ENCODE data around the gene BCCIP. TPM values are rescaled to one million over a fixed set of nuclear protein-coding genes. Genes with fewer than 3 reads are reported as not detected.

BCCIP gene
- total and polyA plus RNA-seq, 7 donors: 57.6 to 235 (median 87.6) TPM

DNA sequence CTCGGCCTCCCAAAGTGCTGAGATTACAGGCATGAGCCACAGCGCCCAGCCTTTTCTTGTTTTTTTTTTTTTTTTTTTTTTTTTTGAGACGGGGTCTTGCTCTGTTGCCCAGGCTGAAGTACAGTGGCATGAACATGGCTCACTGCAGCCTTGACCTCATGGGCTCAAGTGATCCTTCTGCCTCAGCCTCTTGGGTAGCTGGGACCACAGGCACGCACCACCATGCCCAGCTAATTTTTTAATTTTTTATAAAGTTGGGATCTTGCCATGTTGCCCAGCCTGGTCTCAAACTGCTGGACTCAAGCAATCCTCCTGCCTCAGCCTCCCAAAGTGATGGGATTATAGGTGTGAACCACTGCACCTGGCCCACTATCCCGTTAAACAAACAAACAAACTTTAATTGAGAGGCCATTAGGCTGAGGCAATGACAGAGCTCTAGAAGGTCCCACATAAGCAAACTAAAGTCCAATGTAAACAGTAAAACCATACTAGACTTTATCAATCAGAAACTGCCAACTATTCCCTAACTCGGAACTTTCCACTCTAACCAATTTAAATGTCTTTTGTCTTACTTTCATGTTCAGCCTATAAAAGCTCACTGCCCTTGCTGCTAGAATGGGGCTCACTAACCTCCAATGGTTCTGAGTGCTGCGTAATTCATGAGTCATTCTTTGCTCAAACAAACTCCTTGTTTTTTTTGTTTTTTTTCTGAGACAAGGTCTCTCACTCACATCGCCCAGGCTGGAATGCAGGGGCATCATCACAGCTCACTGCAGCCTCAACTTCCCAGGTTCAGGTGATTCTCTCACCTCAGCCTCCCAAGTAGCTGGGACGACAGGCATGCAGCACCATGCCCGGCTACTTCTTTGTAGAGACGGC, 55.9 kb downstream of the BCCIP start:
- DNase-seq (no peak), ATAC-seq (no peak)
- TF ChIP-seq, protein P1, sequence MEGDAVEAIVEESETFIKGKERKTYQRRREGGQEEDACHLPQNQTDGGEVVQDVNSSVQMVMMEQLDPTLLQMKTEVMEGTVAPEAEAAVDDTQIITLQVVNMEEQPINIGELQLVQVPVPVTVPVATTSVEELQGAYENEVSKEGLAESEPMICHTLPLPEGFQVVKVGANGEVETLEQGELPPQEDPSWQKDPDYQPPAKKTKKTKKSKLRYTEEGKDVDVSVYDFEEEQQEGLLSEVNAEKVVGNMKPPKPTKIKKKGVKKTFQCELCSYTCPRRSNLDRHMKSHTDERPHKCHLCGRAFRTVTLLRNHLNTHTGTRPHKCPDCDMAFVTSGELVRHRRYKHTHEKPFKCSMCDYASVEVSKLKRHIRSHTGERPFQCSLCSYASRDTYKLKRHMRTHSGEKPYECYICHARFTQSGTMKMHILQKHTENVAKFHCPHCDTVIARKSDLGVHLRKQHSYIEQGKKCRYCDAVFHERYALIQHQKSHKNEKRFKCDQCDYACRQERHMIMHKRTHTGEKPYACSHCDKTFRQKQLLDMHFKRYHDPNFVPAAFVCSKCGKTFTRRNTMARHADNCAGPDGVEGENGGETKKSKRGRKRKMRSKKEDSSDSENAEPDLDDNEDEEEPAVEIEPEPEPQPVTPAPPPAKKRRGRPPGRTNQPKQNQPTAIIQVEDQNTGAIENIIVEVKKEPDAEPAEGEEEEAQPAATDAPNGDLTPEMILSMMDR (IDR thresholded peaks at IDR 0.05): no peak
- no peak overlapping the region for H3K4me3 ChIP-seq
- 87 to 91% (median 87%) methylated on average over 11 of the region's 11 CpGs for WGBS, 3 donors
- intact Hi-C loops (cut with DNase I): no loop called here
- no peaks in the 10 kb centered on the region for H3K4me1 ChIP-seq
- H3K27me3 ChIP-seq (ENCODE audit: insufficient read depth in 3 of 3, low read length in 2 of 3): no peaks in the 10 kb centered on the region
- no peak overlapping the region for H3K27ac ChIP-seq
- peaks cover 8 to 36% of the 10 kb centered on the region in 2 donors for H3K36me3 ChIP-seq (ENCODE audit: insufficient read depth in 1 of 2, low read depth in 1 of 2)
- peaks cover 11% of the 10 kb centered on the region for H3K9me3 ChIP-seq

DNA sequence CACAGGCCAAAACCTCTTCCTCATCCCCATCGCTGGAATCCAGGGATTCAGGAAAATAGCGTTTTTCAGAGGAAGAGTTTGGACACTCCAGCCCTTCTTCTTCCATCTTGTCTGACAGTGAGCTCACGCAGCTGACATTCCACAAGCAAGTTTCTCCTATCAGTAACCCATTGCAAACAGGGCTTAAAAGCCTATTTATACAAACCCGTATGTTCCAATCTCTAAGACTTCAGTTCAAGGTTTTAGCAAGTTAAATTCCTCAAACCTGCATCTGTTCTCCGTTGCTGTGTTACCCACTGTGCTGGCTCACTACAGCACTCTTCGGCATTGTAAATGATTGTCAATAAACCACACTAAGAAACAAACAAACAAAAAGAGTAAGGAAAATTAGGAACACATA, 57.4 kb downstream of the BCCIP start:
- Histone ChIP-seq H3K4me3 (no peak overlapping the region), H3K9me3 (peaks cover 11% of the 10 kb centered on the region), H3K27me3 (ENCODE audit: insufficient read depth in 3 of 3, low read length in 2 of 3) (no peaks in the 10 kb centered on the region), H3K27ac (no peak overlapping the region), H3K36me3 (ENCODE audit: insufficient read depth in 1 of 2, low read depth in 1 of 2) (peaks cover 7 to 43% of the 10 kb centered on the region in 2 donors), H3K4me1 (no peaks in the 10 kb centered on the region)
- 67 to 75% (median 69%) methylated on average over 6 of the region's 6 CpGs for WGBS, 3 donors
- TF ChIP-seq, protein P1 (IDR thresholded peaks at IDR 0.05): no peak
- ATAC-seq (no peak), DNase-seq (no peak)
- intact Hi-C loops (cut with DNase I): no loop called here

DNA sequence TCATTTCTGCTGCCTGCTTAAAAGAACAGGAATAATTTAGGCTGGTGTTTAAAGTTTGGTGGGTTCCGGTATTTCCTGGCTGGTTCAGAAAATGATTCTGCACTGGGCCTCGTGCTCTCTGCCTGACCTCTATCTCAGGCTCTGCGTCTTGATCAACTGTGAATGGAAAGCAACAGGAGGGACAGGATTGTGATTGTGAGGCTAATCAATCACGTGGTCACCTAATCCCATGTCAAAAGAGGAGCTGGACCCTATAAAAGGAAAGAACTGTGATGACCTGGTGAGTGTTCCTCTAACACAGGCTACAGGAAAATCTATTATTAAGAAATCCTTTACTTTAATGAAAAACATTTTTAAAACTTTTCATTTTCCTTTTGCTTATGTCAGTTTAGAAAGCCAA, 57.8 kb downstream of the BCCIP start, which contains the start of gene DHX32:
Gene DHX32, minus strand, starts transcription at position 101 of the 400 bp plus-strand sequence. CDS start 468 bp downstream, outside the sequence.
- no peaks in the 10 kb centered on the region for H3K27me3 ChIP-seq (ENCODE audit: insufficient read depth in 3 of 3, low read length in 2 of 3)
- no peaks in the 10 kb centered on the region for H3K4me1 ChIP-seq
- H3K4me3 ChIP-seq: no peak within 1 kb of the TSS
- 69 to 76% (median 72%) methylated on average over 4 of the region's 4 CpGs for WGBS, 3 donors
- TF ChIP-seq, protein P1 (IDR thresholded peaks at IDR 0.05): no peak
- peaks cover 7% of the 10 kb centered on the region for H3K9me3 ChIP-seq
- no peak within 1 kb of the TSS for H3K27ac ChIP-seq
- no peak for DNase-seq
- intact Hi-C loops (cut with DNase I): no loop called here
- no peak for ATAC-seq
- H3K36me3 ChIP-seq (ENCODE audit: insufficient read depth in 1 of 2, low read depth in 1 of 2): peaks cover 3 to 43% of the 10 kb centered on the region in 2 donors

DNA sequence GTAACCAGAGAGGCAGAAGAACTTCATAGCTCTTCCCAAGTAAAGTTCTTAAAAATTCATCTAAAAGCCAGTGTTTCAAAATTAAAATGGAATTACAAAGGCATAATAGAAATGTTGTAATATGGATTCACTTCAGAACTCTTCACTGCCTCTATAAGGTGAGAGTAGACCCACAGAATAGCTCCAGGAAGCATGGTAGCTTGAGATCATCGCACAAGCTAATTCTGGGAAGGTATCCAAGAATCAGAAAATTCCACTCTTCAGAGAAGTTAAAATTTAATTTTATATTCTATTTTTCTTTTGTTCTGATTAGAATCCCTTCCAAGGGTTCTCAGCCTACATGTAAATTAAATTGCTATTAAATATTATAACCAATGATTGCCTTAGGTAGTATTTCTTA, 59.2 kb downstream of the BCCIP start:
- intact Hi-C loops (cut with DNase I): no loop called here
- Histone ChIP-seq H3K27ac (no peak overlapping the region), H3K4me3 (no peak overlapping the region), H3K27me3 (ENCODE audit: insufficient read depth in 3 of 3, low read length in 2 of 3) (no peaks in the 10 kb centered on the region), H3K4me1 (no peaks in the 10 kb centered on the region), H3K36me3 (ENCODE audit: insufficient read depth in 1 of 2, low read depth in 1 of 2) (peaks cover 0 to 34% of the 10 kb centered on the region in 2 donors), H3K9me3 (no peaks in the 10 kb centered on the region)
- TF ChIP-seq, protein P1 (IDR thresholded peaks at IDR 0.05): no peak
- DNase-seq (no peak), ATAC-seq (no peak)
- WGBS, 3 donors: 73 to 90% (median 77%) methylated on average over 1 of the region's 1 CpG
